OCI-LY3 (cell line): Measurements from ENCODE around the gene TGFBR1.

Experiments used
- EZH2phosphoT487 ChIP-seq: fragments of 200-600 bp; shearing (Covaris generic); IDR thresholded peaks from 2 replicates; pipeline ENCODE4 v1.6.1; 2018; ENCODE audit warnings: antibody characterized with exemption, mixed run types, low read depth
- TF ChIP-seq, protein P1 (sequence below): fragments of 200-600, 300-600 bp; sonication (generic); IDR thresholded peaks from 2 replicates; pipeline ENCODE4 v1.5.1; 2014; ENCODE audit warnings: antibody characterized with exemption, low read length, low read depth

GRCh38 chr9:99116003-99116411, 11.1 kb downstream of the TGFBR1 start:
- TF ChIP-seq, protein P1, sequence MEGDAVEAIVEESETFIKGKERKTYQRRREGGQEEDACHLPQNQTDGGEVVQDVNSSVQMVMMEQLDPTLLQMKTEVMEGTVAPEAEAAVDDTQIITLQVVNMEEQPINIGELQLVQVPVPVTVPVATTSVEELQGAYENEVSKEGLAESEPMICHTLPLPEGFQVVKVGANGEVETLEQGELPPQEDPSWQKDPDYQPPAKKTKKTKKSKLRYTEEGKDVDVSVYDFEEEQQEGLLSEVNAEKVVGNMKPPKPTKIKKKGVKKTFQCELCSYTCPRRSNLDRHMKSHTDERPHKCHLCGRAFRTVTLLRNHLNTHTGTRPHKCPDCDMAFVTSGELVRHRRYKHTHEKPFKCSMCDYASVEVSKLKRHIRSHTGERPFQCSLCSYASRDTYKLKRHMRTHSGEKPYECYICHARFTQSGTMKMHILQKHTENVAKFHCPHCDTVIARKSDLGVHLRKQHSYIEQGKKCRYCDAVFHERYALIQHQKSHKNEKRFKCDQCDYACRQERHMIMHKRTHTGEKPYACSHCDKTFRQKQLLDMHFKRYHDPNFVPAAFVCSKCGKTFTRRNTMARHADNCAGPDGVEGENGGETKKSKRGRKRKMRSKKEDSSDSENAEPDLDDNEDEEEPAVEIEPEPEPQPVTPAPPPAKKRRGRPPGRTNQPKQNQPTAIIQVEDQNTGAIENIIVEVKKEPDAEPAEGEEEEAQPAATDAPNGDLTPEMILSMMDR: no peak
- TF ChIP-seq EZH2phosphoT487: no peak
